ENCODE results near the gene TMEM200A. TPM values are rescaled to one million over a fixed set of nuclear protein-coding genes. Genes with fewer than 3 reads are reported as not detected.

The TMEM200A gene
- total RNA-seq, 6 experiments from 2014 or later, result 78.0 to 131 (median 114) TPM

DNA sequence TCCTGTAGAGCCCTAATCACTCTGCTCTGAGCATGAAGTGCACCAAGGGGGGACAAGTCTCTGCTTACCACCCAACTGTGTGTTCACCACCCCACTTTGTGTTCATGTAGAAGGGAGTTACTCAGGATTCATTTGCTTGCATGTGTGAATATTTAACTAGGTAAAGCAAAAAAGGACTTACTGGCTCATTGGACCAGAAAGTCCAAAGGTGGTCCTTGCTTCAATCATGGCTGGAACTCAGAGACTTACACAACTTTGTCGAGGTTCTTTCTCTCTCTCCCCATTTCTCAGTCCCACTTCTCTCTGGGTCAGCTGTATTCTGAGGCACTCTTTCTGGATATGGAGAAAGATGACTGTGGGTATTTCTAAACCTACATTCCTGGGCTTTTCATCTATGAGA lies 4.0 kb downstream of the TMEM200A start:
- H3K36me3 Mint-ChIP-seq (ENCODE audit: low read depth), result peaks cover 46% of the 10 kb centered on the region
- peak overlapping the region; percentile 92 for H3K4me3 Mint-ChIP-seq
- H3K27me3 Mint-ChIP-seq (ENCODE audit: insufficient read depth), result no peaks in the 10 kb centered on the region; the same call in 1 of the 2 replicates
- TF ChIP-seq, protein P1, sequence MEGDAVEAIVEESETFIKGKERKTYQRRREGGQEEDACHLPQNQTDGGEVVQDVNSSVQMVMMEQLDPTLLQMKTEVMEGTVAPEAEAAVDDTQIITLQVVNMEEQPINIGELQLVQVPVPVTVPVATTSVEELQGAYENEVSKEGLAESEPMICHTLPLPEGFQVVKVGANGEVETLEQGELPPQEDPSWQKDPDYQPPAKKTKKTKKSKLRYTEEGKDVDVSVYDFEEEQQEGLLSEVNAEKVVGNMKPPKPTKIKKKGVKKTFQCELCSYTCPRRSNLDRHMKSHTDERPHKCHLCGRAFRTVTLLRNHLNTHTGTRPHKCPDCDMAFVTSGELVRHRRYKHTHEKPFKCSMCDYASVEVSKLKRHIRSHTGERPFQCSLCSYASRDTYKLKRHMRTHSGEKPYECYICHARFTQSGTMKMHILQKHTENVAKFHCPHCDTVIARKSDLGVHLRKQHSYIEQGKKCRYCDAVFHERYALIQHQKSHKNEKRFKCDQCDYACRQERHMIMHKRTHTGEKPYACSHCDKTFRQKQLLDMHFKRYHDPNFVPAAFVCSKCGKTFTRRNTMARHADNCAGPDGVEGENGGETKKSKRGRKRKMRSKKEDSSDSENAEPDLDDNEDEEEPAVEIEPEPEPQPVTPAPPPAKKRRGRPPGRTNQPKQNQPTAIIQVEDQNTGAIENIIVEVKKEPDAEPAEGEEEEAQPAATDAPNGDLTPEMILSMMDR (IDR thresholded peaks at IDR 0.05), result no peak
- no peak for DNase-seq
- no peak overlapping the region; the same call in 1 of the 2 replicates for H3K27ac Mint-ChIP-seq
- H3K4me1 Mint-ChIP-seq (ENCODE audit: low read depth), result peaks cover 65% of the 10 kb centered on the region
- H3K9me3 Mint-ChIP-seq, result no peaks in the 10 kb centered on the region

DNA sequence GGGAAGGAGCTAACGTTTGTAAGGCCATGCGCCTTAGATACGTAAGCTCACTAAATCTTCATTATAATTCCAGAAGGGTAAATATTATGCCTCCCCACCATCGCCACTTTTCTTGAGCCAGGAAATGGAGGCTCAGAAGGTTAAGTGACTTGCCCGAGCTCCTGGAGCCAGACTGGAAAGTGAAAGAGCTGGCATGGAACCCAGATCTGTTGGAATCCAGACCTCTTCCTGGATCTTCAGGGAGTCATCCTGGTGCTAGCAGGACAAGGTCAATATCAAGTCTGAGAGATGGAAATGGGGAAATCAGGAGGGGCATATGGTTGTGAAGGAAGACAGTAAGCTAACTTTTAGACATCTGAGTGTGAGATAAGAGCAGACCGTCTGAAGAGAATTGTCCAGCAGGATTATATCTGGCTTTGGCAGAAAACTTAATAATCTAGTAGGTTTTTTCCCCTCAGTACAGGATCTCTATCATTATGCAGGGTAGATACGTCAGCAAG lies 6.2 kb downstream of the TMEM200A start:
- Mint-ChIP-seq H3K4me3 (peak overlapping the region; percentile 18; the same call in 1 of the 2 replicates), H3K27me3 (ENCODE audit: insufficient read depth) (no peaks in the 10 kb centered on the region; the same call in 1 of the 2 replicates), H3K36me3 (ENCODE audit: low read depth) (peaks cover 47% of the 10 kb centered on the region), H3K4me1 (ENCODE audit: low read depth) (peaks cover 75% of the 10 kb centered on the region), H3K27ac (peak overlapping the region; percentile 2; the same call in 1 of the 2 replicates), H3K9me3 (no peaks in the 10 kb centered on the region)
- DNase-seq, result no peak
- TF ChIP-seq, protein P1 (IDR thresholded peaks at IDR 0.05), result no peak

DNA sequence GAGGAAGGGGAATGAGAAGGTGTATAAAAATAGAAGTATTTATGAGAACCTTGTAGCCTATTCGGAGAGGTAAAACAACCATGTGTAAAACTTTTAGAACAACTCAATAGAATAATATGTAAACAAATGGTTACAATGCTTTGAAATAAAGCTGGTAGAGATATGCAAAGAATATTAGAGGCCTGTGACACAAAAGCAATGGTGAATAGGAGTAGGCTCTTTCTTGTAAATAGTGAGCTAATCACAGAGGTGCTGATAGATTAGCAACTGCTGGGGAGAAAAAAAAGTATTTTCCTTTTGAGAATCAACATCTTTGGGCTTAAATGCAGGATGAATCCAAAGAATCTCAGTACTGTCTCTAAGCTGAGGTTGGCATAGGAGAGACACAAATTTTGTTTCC lies 7.0 kb downstream of the TMEM200A start:
- no peak overlapping the region; the same call in 1 of the 2 replicates for H3K4me3 Mint-ChIP-seq
- no peaks in the 10 kb centered on the region; the same call in 1 of the 2 replicates for H3K27me3 Mint-ChIP-seq (ENCODE audit: insufficient read depth)
- TF ChIP-seq, protein P1 (IDR thresholded peaks at IDR 0.05), result no peak
- no peaks in the 10 kb centered on the region for H3K9me3 Mint-ChIP-seq
- H3K36me3 Mint-ChIP-seq (ENCODE audit: low read depth), result peaks cover 49% of the 10 kb centered on the region
- H3K4me1 Mint-ChIP-seq (ENCODE audit: low read depth), result peaks cover 82% of the 10 kb centered on the region
- DNase-seq, result no peak
- no peak overlapping the region for H3K27ac Mint-ChIP-seq

GRCh38 chr6:130373992-130374391 lies 8.2 kb downstream of the TMEM200A start:
- TF ChIP-seq, protein P1 (IDR thresholded peaks at IDR 0.05), result no peak
- DNase-seq, result no peak
- Mint-ChIP-seq H3K36me3 (ENCODE audit: low read depth) (peaks cover 43% of the 10 kb centered on the region), H3K4me1 (ENCODE audit: low read depth) (peaks cover 78% of the 10 kb centered on the region), H3K27ac (0 out of 2 replicates have a peak overlapping the region, but pooled peaks have one; percentile 6), H3K27me3 (ENCODE audit: insufficient read depth) (no peaks in the 10 kb centered on the region), H3K9me3 (no peaks in the 10 kb centered on the region), H3K4me3 (no peak overlapping the region)

DNA sequence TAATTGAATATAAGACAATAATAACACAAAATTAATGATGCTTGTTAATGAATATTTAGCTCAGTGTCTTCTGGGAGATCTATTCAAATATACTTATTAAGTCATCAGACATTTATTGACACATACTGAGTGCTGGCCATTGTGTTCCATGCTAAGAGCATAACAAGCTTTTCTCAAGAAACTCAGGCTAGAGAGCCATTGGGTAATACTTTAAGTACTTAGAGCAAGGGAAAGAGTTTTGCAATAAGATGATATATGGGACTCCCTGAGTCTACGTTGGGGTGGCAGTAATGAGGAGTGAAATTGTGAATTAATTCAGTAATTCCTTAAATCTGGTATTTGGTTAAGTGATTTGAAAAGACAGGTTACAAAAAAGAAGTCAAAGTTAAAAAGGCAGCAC lies 11.1 kb downstream of the TMEM200A start:
- Mint-ChIP-seq H3K4me3 (no peak overlapping the region), H3K36me3 (ENCODE audit: low read depth) (peaks cover 37% of the 10 kb centered on the region), H3K9me3 (no peaks in the 10 kb centered on the region), H3K27me3 (ENCODE audit: insufficient read depth) (no peaks in the 10 kb centered on the region; the same call in 1 of the 2 replicates), H3K27ac (no peak overlapping the region), H3K4me1 (ENCODE audit: low read depth) (peaks cover 76% of the 10 kb centered on the region)
- no peak for DNase-seq
- TF ChIP-seq, protein P1 (IDR thresholded peaks at IDR 0.05), result no peak
